ENCODE measurements around the gene MGAT5.

DNA sequence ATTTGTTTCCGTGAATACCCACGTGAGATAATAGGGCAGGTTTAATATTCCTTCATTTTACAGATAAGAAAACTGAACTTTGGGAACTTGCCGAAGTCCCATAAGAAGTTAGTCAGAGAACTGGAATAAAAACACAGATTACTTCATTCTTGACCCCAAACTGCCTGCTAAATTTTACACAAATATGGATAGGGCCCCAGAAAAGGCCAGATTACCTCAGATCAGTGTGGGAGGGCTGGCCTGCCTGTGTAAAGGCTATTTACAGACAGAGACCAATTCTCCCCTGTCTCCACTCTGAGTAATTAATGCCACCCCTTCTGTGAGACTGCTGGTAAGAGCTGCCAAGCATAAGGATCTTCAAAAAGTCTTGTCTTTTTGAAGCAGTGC is 139.2 kb downstream of the MGAT5 start:
- TF ChIP-seq, protein P1, sequence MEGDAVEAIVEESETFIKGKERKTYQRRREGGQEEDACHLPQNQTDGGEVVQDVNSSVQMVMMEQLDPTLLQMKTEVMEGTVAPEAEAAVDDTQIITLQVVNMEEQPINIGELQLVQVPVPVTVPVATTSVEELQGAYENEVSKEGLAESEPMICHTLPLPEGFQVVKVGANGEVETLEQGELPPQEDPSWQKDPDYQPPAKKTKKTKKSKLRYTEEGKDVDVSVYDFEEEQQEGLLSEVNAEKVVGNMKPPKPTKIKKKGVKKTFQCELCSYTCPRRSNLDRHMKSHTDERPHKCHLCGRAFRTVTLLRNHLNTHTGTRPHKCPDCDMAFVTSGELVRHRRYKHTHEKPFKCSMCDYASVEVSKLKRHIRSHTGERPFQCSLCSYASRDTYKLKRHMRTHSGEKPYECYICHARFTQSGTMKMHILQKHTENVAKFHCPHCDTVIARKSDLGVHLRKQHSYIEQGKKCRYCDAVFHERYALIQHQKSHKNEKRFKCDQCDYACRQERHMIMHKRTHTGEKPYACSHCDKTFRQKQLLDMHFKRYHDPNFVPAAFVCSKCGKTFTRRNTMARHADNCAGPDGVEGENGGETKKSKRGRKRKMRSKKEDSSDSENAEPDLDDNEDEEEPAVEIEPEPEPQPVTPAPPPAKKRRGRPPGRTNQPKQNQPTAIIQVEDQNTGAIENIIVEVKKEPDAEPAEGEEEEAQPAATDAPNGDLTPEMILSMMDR (IDR thresholded peaks at IDR 0.05) = no peak
- no peak for TF ChIP-seq POLR2A (IDR thresholded peaks at IDR 0.05)

Measured in uterus (tissue), 2 donors.